GM15510 (cell line): ENCODE results near the gene MPV17L.

ENCODE experiments used
- POLR2A ChIP-seq: IDR thresholded peaks from 3 replicates; pipeline ENCODE4 v1.6.1; 2011; ENCODE audit warnings: borderline replicate concordance; ENCODE audit not compliant: insufficient read length; ENCODE audit errors: extremely low read depth

Gene MPV17L

GRCh38 chr16:15460601-15461000 lies 65.0 kb downstream of the MPV17L start:
- TF ChIP-seq POLR2A: no peak

- TF ChIP-seq POLR2A: no peak
These were observed 65.8 kb downstream of the MPV17L start for GRCh38 chr16:15461376-15461775.
